ENCODE results near the gene THTPA. TPM values are rescaled to one million over a fixed set of nuclear protein-coding genes. Genes with fewer than 3 reads are reported as not detected.

THTPA gene
- total RNA-seq, 2 experiments from 2014 or later = 14.2 to 19.2 TPM

- no peaks in the 10 kb centered on the region for H3K9me3 Mint-ChIP-seq
- H3K4me1 Mint-ChIP-seq = peaks cover 7% of the 10 kb centered on the region
- POLR2A ChIA-PET = interaction anchor here (0.8 to 1.8 kb wide), 2 partner anchors 17 to 230 kb away, joined by 3 to 4 read pairs; partner anchors contain the start of genes AP1G2 and PABPN1
- no peaks in the 10 kb centered on the region for H3K36me3 Mint-ChIP-seq
- H3K27ac Mint-ChIP-seq = no peak overlapping the region
- no peak for DNase-seq
- no peak overlapping the region for H3K4me3 Mint-ChIP-seq
- no peak for ATAC-seq (ENCODE audit: low read depth)
- H3K27me3 Mint-ChIP-seq = no peaks in the 10 kb centered on the region
Observed at GRCh38 chr14:23550812-23551265, 5.2 kb upstream of the THTPA start.

- Mint-ChIP-seq H3K4me3 (no peak within 1 kb of the TSS), H3K27me3 (no peaks in the 10 kb centered on the region), H3K36me3 (no peaks in the 10 kb centered on the region), H3K4me1 (peaks cover 10% of the 10 kb centered on the region), H3K9me3 (no peaks in the 10 kb centered on the region), H3K27ac (peak within 1 kb of the TSS; percentile 89)
- peak; percentile 84 for DNase-seq
- POLR2A ChIA-PET = interaction anchor here (0.6 to 1.8 kb wide), 4 partner anchors 16 to 231 kb away, joined by 3 to 4 read pairs (median 3); partner anchors contain the start of genes AP1G2 and PABPN1
- ATAC-seq (ENCODE audit: low read depth) = peak; percentile 57
Observed at GRCh38 chr14:23551266-23552028, 4.6 kb upstream of the THTPA start, which contains the start of gene ZFHX2. ZFHX2 (minus strand) TSS chr14:23551765; CDS start chr14:23535325, 16,440 bp downstream.

- Mint-ChIP-seq H3K27me3 (no peaks in the 10 kb centered on the region), H3K27ac (peak overlapping the region; percentile 96), H3K36me3 (peaks cover 5% of the 10 kb centered on the region), H3K4me3 (peak overlapping the region; percentile 95), H3K9me3 (no peaks in the 10 kb centered on the region), H3K4me1 (peaks cover 32% of the 10 kb centered on the region)
- POLR2A ChIA-PET = interaction anchor here (0.6 to 1.2 kb wide), 4 partner anchors 12 to 479 kb away, joined by 4 to 10 read pairs (median 6); partner anchors contain the start of genes AP1G2 and PABPN1
- ATAC-seq (ENCODE audit: low read depth) (no peak), DNase-seq (no peak)
Observed at GRCh38 chr14:23555533-23555881, 564 bp upstream of the THTPA start.

GRCh38 chr14:23556700-23557440 is 799 bp downstream of the THTPA start:
- POLR2A ChIA-PET = interaction anchor here (0.5 to 2.4 kb wide), 4 partner anchors 10 to 791 kb away, joined by 3 to 15 read pairs (median 4); partner anchors contain the start of gene AP1G2
- Mint-ChIP-seq H3K9me3 (no peaks in the 10 kb centered on the region), H3K27ac (peak overlapping the region; percentile 96), H3K4me3 (peak overlapping the region; percentile 95), H3K27me3 (no peaks in the 10 kb centered on the region), H3K4me1 (peaks cover 32% of the 10 kb centered on the region), H3K36me3 (peaks cover 14% of the 10 kb centered on the region)
- no peak for DNase-seq
- no peak for ATAC-seq (ENCODE audit: low read depth)

- H3K4me3 Mint-ChIP-seq = peak overlapping the region; percentile 95
- no peaks in the 10 kb centered on the region for H3K27me3 Mint-ChIP-seq
- DNase-seq (no peak), ATAC-seq (ENCODE audit: low read depth) (no peak)
- peak overlapping the region; percentile 83 for H3K27ac Mint-ChIP-seq
- no peaks in the 10 kb centered on the region for H3K9me3 Mint-ChIP-seq
- POLR2A ChIA-PET = interaction anchor here (0.8 to 2.4 kb wide), 3 partner anchors 10 to 576 kb away, joined by 3 to 15 read pairs (median 4); partner anchors contain the start of gene AP1G2
- peaks cover 15% of the 10 kb centered on the region for H3K36me3 Mint-ChIP-seq
- peaks cover 32% of the 10 kb centered on the region for H3K4me1 Mint-ChIP-seq
Observed at GRCh38 chr14:23557521-23557920, 1.4 kb downstream of the THTPA start.

- POLR2A ChIA-PET = interaction anchor here (1.7 to 2.4 kb wide), 2 partner anchors 9 to 80 kb away, joined by 11 to 15 read pairs; partner anchors contain the start of gene AP1G2
- ATAC-seq (ENCODE audit: low read depth) (no peak), DNase-seq (no peak)
- H3K4me1 Mint-ChIP-seq = peaks cover 34% of the 10 kb centered on the region
- no peaks in the 10 kb centered on the region for H3K9me3 Mint-ChIP-seq
- H3K4me3 Mint-ChIP-seq = peak overlapping the region; percentile 95
- H3K36me3 Mint-ChIP-seq = peaks cover 17% of the 10 kb centered on the region
- H3K27ac Mint-ChIP-seq = peak overlapping the region; percentile 83
- no peaks in the 10 kb centered on the region for H3K27me3 Mint-ChIP-seq
Observed at GRCh38 chr14:23557946-23558345, 1.9 kb downstream of the THTPA start.

- peaks cover 35% of the 10 kb centered on the region for H3K4me1 Mint-ChIP-seq
- no peaks in the 10 kb centered on the region for H3K9me3 Mint-ChIP-seq
- H3K36me3 Mint-ChIP-seq = peaks cover 17% of the 10 kb centered on the region
- no peaks in the 10 kb centered on the region for H3K27me3 Mint-ChIP-seq
- ATAC-seq (ENCODE audit: low read depth) (no peak), DNase-seq (no peak)
- no peak overlapping the region for H3K4me3 Mint-ChIP-seq
- POLR2A ChIA-PET = interaction anchor here (1.2 to 2.4 kb wide), 3 partner anchors 9 to 80 kb away, joined by 3 to 15 read pairs (median 11); partner anchors contain the start of gene AP1G2
- H3K27ac Mint-ChIP-seq = peak overlapping the region; percentile 26
Observed at GRCh38 chr14:23558346-23559009, 2.4 kb downstream of the THTPA start.

GRCh38 chr14:23559010-23559925 is 3.2 kb downstream of the THTPA start:
- ATAC-seq (ENCODE audit: low read depth) (no peak), DNase-seq (peak; percentile 78)
- POLR2A ChIA-PET = interaction anchor here (1.2 to 1.7 kb wide), 2 partner anchors 8 to 81 kb away, joined by 3 to 11 read pairs; partner anchors contain the start of gene AP1G2
- Mint-ChIP-seq H3K27me3 (no peaks in the 10 kb centered on the region), H3K9me3 (no peaks in the 10 kb centered on the region), H3K4me1 (peaks cover 35% of the 10 kb centered on the region), H3K36me3 (peaks cover 21% of the 10 kb centered on the region), H3K4me3 (no peak overlapping the region), H3K27ac (no peak overlapping the region)

- H3K27me3 Mint-ChIP-seq = no peaks in the 10 kb centered on the region
- ATAC-seq (ENCODE audit: low read depth) (no peak), DNase-seq (no peak)
- peaks cover 32% of the 10 kb centered on the region for H3K4me1 Mint-ChIP-seq
- no peaks in the 10 kb centered on the region for H3K9me3 Mint-ChIP-seq
- POLR2A ChIA-PET = interaction anchor here (1.2 to 1.7 kb wide), 3 partner anchors 7 to 82 kb away, joined by 3 to 11 read pairs (median 7); partner anchors contain the start of gene AP1G2
- no peak overlapping the region for H3K27ac Mint-ChIP-seq
- no peak overlapping the region for H3K4me3 Mint-ChIP-seq
- H3K36me3 Mint-ChIP-seq = peaks cover 23% of the 10 kb centered on the region
Observed at GRCh38 chr14:23559926-23560520, 4.0 kb downstream of the THTPA start.

- Mint-ChIP-seq H3K4me3 (no peak overlapping the region), H3K27ac (no peak overlapping the region), H3K4me1 (peaks cover 28% of the 10 kb centered on the region), H3K36me3 (peaks cover 23% of the 10 kb centered on the region), H3K27me3 (no peaks in the 10 kb centered on the region), H3K9me3 (no peaks in the 10 kb centered on the region)
- DNase-seq (no peak), ATAC-seq (ENCODE audit: low read depth) (no peak)
- POLR2A ChIA-PET = interaction anchor here (0.7 to 1.7 kb wide), 2 partner anchors 83 to 384 kb away, joined by 4 to 7 read pairs; no protein-coding TSS in a partner anchor
Observed at GRCh38 chr14:23561259-23561658, 5.2 kb downstream of the THTPA start.

GRCh38 chr14:23561873-23562821 is 6.1 kb downstream of the THTPA start:
- Mint-ChIP-seq H3K4me1 (peaks cover 25% of the 10 kb centered on the region), H3K27ac (no peak overlapping the region), H3K36me3 (peaks cover 23% of the 10 kb centered on the region), H3K27me3 (no peaks in the 10 kb centered on the region), H3K4me3 (no peak overlapping the region), H3K9me3 (no peaks in the 10 kb centered on the region)
- DNase-seq = no peak
- no peak for ATAC-seq (ENCODE audit: low read depth)
- POLR2A ChIA-PET = interaction anchor here (1.7 kb wide), 1 partner anchor 84 kb away, joined by 7 read pairs; no protein-coding TSS in a partner anchor
